Stimulated activated CD8-positive, alpha-beta memory T cell treated with anti-CD3 and anti-CD28 coated beads, Interleukin-12 subunit alpha, Interleukin-12 subunit beta, amount 100 ng/mL, for 24 hours (primary cell): ENCODE results near the gene ZNF117.
"Not testable (repeated sequence)": the region's sequence is repeated elsewhere in the genome, so short reads cannot be mapped to it uniquely, and the experiment has no call there.

Experiments
- DNase-seq: peaks from one replicate; pipeline ENCODE4 v3.0.0-alpha.2; 2020; ENCODE audit errors: extremely low read depth

ZNF117 gene

DNA sequence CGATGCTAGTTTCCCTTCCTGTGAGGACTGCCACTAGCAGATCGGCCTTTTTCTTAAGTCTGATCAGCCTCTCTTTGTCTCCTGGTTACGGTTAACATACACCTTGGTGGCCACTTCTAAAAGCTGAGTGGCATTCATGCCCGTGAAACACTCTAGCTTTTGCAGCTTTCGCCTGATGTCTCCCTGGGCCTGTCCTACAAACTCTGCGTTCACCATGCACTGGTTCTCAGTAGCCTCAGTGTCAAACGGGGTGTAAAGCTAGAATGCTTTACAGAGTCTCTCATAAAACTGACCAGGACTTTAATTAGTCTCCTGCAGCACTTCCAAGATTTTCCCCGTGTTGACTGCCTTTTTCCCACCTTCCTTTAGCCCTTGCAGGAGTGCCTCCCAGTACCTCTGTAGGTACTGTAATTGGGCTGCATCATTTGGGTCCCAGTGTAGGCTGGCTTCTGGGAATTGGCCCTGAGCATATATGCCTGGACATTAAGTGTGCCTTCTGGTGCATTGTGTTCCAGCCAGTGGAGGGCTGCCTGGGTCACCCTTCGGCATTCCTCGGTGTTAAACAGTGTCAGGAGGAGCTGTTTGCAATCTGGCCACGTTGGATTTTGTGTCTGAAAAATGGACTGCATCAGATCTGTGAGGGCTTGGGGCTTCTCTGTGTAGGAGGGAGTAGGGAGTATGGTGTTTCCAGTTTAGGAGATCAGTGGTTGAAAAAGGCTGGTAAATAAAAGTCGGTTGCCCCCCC is 6.5 kb upstream of the ZNF117 start:
- no peak for DNase-seq

DNA sequence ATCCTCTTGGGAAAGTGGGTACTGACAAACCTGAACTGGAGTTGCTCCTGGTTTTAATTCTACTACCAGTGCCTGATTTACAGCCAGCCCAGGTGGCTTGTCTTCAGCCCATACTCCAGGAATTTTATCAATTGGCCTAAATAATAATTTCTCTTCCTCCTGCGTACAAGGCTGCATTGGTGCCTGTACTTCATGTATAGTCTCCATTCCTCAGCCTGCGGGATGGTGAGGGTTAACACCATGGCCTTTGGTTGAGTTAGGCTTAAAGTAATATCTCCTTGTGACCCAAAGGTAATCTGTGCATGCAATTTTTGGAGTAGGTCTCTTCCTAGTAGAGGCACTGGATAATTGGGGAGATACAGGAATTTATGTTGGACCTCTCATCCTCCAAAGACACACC is 5.5 kb upstream of the ZNF117 start:
- no peak for DNase-seq

DNA sequence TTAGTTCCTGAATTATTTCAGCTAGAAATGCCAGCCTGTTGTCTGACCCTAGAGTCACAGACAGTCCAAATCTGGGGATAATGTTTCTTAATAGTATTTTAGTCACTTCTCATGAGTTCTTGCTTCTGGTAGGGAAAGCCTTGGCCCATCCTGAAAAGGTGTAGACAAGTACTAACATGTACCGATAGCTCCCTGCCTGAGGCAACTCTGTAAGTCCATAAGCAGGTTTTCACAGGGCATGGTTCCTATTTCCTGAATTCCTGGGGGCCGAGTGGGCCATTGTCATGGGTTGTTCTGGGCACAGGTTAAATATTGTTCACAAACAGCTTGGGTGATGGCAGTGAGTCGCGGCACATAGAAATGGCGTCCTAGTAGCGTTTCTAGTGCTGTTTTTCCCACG is 3.1 kb upstream of the ZNF117 start:
- DNase-seq, result no peak

DNA sequence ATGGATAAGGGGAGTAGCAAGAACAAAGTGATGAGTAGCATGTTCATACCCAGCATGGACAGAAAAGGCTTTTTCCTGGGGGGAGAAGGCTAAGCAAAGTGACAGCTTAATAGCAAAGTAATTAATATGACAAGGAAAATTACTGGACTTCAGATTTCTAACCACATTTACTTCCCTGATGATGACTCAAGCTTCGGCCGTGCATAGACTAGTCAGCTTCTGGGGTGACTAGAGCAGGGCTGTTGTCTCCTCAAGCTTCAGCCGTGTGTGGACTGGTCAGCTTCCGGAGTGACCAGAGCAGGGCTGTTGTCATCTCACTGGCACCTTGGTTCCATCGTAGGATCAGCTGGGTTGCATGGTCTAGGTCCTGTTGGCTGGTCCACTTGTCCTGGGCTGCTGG is 2.1 kb upstream of the ZNF117 start:
- DNase-seq, result no peak

DNA sequence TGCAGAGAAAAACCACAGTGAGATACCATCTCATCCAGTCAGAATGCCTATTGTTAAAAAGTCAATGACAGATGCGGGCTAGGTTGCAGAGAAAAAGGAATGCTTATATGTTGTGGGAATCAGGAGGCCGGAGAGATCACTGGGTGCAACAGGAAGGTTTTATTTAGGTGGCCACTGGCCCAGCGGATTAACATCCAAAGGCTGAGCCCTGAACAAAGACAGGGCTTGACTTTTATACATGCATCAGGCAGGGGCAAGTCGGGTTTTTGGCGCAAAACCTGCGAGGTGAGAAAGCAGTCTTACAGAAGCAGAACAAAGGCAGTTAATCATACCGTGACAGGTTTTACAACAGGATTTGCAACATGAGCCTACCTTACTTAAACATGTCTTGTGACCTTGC is 620 bp downstream of the ZNF117 start:
- DNase-seq, result no peak

DNA sequence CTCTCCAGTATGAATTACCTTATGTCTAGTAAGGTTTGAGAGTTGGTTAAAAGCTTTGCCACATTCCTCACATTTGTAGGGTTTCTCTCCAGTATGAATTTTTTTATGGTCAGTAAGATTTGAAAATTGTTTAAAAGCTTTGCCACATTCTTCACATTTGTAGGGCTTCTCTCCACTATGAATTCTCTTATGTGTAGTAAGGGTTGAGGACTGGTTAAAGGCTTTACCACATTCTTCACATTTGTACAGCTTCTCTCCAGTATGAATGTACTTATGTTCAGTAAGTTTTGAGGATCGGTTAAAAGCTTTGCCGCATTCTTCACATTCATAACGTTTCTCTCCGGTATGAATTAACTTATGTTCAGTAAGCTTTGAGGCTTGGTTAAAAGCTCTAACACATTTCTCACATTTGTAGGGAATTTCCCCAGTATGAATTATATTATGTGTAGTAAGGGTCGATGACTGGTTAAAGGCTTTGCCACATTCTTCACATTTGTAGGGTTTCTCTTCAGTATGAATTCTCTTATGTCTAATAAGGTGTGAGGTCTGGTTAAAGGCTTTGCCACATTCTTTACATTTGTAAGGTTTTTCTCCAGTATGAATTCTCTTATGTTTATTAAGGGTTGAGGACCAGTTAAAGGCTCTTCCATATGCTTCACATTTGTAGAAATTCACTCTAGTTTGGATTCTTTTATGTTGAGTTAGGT is 12.2 kb downstream of the ZNF117 start:
- DNase-seq, result no peak

DNA sequence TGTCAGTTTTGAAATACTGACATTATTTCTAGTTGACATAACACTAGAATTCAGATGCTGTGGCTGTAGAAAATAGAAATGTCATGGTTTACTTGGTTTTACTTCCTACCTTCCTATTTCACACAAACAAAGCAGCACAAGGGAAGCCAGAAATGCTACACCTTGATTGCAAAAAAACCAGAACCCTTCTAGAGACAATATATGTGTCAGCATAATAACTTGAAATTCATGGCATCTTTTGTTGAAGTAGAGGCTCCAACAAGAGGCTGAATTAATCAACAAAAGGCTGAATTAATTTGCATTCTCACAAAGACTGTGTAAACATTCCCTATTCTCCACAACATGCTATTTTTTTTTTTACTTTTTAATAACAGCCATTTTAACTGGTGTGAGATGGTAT is 25.2 kb downstream of the ZNF117 start:
- DNase-seq, result no peak

DNA sequence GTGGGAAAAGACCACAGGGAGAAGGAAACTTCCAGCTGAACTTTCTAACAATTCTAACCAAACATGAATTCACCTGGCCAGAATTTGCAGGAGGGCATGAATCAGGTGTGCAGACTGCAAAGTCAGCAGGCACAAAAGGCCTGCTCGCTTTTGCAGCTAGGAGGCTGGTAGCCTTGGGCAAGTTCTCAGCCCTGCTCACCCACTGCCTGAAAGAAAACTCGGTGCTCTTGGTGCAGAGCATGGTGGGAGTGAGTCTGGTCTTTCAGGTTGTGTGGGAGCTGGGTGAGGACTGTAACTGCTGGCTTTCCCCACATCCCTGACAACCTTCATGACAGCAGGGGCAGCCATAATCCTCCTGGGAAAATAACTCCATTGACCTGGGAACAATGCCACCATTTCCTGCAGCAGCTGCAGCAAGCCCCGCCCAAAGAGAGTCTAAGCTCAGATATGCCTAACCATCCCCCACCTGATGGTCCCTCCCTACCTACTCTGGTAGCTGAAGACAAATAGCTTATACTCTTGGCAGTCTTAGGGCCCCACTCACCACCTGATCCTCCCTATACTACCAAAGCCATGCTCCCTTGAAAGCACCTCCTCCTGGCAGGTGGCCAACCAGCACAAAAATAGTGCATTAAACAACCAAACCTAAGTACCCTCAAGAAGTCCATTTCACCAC is 31.6 kb downstream of the ZNF117 start:
- no peak for DNase-seq

DNA sequence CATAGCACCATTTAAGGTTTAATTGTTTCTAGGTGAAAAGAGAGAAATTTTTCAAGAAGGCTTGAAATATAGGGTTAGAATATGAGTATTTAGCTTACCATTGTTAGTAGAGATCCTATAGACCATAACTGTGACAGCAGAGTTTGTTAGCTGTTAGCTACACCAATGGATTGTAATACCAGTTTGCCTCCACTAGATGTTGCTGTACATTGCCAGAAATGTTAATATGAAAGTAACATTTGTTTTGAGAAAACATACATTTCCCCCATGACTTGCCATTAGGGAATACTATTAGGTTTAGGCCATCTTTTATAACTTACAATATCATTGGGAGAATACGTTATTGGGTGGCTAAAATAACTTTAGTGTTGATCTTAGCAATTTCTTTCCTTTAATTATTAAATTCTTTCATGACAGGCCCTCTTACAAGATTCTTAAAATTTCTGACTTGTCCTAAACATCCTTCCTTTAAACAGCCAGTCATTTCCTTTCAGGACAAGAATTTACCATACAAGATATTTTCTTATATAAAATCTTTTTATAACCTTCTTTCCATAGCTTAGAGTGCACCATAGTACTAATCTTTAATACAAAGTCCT is 39.5 kb downstream of the ZNF117 start:
- no peak for DNase-seq

DNA sequence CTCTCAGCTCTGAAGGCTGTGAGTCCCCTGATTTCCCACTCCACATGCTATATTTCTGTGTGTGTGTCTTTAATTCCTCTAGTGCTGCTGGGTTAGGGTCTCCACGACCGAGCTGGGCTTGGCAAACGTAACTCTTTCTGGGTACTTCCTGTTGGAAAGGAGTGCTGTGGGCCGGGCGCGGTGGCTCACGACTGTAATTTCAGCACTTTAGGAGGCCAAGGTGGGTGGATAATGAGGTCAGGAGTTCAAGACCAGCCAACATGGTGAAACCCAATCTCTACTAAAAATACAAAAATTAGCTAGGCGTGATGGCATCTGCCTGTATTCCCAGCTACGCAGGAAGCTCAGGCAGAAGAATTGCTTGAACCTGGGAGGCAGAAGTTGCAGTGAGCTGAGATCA is 40.2 kb downstream of the ZNF117 start:
- DNase-seq, result not testable (repeated sequence)

DNA sequence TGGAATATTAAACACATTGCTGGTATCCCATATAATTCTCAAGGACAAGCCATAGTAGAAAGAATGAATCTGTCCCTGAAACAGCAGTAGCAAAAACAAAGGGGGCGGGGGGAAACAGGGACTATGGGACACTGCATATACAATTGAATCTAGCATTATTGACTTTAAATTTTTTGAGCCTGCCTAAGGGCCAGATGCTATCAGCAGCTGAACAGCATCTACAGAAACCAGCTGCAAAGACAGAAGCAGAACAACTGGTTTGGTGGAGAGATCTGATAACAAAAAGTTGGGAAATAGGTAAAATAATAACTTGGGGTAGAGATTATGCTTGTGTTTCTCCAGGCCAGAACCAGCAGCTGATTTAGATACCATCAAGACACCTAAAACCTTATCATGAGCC is 42.1 kb downstream of the ZNF117 start:
- not testable (repeated sequence) for DNase-seq

DNA sequence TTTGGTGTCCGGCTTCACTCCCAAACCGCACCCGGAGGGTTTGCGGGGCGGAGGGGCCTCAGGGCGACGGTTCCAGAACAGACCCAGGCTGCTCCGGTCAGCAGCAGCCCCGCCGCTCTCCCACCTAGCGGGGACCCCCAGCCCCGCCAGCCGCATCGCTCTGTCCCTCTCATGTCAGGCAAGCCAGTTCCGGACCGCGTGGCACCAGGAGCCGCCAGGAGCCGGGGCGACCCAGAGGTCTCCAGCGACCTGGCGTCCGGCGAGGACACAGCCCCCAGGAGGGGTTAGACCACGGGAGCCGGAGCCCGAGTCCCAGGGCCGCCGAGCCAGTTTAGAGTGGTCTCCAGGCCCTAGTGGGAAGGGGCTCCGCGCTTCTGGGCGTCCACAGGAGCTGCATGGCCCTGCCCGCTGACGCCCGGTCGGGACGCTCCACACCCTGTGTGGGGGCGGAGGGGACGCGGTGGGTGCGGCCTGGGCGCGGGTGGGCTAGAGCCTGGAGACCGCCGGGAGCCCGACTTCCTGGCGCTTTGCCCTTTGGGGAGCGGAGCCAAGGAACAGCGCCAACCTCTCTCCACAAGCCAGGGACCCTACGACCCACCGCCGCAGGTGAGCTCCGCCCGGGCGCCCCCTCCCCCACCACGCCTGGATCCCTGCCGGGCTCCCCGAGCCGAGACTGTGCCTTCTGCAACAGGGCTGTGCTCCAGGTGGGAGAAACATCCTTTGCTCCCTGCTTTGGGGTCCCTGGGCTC is 43.4 kb downstream of the ZNF117 start:
- DNase-seq, result no peak

DNA sequence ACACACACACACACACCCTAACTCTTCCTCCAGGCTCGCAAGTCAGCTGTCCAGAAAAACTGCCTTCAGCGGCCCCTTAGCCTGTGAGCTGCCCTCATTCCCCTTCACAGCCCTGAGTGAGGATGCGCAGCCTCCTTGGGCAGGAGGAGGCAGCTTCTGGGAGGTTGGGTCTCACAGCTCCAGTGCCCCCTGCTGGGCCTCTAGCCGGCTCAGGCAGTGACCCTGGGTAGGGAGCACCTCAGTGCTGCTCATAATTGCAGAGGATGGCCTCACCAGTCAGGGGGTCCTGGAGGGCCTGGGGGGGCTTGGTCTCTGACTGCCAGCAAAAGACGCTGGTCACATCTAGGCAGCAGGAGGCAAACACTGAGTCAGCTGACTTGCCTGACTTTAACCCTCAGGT is 44.1 kb downstream of the ZNF117 start:
- no peak for DNase-seq

DNA sequence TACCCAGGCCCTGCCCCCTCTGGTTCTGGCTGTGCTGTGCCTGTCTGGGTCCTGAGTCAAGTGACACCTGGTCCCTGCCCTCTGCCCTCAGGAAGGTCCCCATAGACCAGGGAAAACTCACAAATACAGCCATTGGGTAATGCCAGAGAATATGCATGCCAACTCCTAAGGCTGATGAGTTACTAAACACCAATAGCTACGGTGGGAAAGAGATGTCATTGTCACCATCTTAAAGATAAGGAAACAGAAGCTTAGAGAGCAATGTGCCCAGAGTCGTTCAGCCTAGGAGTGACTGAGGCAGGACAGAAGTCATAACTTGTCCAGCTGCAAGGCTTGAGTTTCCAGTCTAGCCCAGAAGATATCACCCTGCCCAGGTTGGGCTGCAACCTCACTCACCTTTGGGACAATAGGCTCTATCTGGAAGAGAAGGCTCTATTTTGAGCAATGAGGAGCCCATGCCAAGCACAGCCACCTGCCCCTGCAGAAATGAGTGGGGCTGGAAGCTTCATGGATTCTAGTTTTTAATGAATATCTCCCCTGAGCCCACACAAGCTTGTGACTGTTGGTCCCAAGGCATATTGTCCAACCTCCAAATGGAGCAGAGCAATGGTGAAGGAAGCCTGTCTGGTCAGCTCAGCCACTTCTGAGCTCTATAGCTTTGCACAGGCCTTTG is 45.2 kb downstream of the ZNF117 start:
- no peak for DNase-seq

DNA sequence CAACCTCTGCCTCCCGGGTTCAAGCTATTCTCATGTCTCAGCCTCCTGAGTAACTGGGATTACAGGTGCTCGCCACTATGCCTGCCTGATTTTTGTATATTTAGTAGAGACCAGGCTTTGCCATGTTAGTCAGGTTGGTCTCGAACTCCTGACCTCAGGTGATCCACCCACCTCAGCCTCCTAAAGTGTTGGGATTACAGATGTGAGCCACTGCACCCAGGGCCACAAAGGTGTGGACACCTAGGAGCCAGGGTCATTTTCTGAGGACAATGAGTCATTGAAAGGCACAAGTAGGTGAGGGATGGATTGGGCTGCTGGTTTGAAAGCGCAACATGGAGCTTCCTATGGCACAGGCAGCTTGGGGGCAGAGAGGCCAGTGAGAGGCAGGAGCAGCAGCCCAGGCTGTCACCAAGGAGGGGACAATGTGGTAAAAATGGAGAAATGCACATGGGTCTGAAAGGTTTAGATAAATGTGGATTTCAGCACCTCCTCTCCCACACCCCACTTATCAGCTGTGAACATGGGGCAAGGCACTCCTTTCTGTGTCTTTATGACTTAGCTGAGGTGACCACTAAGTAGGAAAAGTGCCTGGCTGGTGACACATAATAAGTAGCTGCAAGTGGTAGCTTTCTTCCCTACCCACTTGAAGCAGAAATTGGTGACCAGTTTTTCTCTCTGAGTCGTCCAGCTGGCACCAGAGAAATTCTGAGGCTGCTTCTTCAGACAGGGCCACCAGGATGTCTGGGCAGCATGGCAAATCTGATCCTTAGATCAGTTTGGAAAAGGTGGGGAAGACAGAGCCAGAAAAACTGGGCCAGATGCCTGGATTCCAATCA is 46.0 kb downstream of the ZNF117 start:
- DNase-seq, result not testable (repeated sequence)

DNA sequence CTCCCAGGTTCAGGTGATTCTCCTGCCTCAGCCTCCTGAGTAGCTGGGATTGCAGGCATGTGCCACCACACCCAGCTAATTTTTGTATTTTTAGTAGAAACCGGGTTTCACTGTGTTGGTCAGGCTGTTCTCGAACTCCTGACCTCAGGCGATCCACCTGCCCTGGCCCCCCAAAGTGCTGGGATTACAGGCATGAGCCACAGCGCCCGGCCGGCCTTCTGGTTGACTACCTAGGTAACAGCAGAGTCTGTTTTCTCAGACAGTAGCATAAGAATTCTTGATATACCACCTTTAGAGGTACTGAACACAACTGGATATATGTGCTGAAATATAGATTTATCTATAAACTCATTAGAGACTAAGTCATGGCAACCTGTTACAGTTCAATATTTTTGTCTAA is 50.8 kb downstream of the ZNF117 start:
- not testable (repeated sequence) for DNase-seq

DNA sequence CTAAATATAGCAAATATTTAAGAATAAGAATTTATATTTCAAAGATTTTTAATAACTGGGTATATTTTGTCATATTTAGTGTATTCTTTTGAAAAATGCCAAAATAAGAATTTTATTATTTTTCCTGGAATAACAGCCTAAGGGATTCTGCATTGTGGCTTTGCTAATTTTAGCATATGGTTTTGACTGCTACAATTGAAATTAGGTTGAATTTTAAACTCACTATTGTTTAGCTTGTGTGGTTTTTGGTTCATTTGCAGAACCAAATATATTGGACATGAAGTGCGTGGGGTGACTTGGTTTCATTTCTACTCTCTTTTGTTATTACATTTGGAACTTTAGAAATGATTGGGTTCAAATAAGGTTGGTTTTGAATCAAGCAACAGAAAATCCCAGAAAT is 52.3 kb downstream of the ZNF117 start:
- DNase-seq, result no peak

DNA sequence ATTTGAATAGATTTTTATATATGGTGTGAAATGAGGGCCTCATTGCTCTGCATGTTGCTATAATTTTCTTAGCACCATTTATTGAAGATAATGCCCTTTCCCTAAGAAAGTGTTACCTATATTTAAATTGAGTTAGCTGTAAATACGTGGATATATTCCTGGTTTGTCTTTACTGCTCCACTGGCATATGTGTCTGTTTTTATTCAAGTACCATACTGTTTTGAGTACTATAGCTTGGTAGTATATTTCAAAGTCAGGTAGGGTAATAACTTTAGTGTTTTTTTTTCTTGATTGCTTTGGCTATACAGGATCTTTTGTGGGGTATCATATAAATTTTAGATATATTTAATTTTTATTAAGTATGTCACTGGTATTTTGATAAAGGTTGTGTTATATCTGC is 56.4 kb downstream of the ZNF117 start:
- DNase-seq, result no peak

DNA sequence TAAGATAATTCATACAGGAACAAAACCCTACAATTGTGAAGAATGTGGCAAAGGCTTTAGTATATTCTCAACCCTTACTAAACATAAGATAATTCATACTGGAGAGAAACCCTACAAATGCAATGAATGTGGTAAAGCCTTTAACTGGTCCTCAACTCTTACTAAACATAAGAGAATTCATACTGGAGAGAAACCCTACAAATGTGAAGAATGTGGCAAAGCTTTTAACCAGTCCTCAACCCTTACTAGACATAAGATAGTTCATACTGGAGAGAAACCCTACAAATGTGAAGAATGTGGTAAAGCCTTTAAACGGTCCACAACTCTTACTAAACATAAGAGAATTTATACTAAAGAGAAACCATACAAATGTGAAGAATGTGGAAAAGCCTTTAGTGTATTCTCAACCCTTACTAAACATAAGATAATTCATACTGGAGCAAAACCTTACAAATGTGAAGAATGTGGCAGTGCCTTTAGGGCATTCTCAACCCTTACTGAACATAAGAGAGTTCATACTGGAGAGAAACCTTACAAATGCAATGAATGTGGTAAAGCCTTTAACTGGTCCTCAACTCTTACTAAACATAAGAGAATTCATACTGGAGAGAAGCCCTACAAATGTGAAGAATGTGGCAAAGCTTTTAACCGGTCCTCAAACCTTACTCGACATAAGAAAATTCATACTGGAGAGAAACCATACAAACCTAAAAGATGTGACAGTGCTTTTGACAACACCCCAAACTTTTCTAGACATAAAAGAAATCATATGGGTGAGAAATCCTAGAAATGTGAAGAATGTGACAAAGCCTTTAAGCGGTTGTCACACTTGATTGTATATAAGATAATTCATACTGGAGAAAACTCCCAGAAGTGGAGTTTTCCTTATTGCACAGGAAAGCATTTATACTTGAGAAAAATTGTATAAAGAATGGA is 62.3 kb downstream of the ZNF117 start:
- DNase-seq, result not testable (repeated sequence)
